Measurements from ENCODE around the gene PAIP1.
A peak's percentile ranks its signal among the peaks of the same experiment; 100 is the strongest.
"Not testable (repeated sequence)": the region's sequence is repeated elsewhere in the genome, so short reads cannot be mapped to it uniquely, and the experiment has no call there.

PAIP1 gene

DNA sequence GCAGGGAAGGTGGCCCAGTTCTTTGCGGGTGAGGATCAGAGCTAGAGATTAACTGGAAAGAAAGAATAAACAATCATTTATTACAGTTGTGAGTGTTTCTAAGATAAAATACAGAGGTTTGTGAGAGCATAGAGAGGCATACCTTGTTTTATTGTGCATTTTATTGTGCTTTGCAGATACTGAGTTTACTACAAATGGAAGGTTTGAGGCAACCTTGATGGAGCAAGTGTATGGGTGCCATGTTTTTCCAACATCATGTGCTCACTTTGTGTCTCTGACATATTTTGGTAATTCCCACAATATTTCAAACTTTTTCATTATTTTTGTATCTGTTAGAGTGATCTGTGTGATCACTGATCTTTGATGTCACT is 41.2 kb downstream of the PAIP1 start:
- DNase-seq (ENCODE audit: low spot score), result no peak

DNA sequence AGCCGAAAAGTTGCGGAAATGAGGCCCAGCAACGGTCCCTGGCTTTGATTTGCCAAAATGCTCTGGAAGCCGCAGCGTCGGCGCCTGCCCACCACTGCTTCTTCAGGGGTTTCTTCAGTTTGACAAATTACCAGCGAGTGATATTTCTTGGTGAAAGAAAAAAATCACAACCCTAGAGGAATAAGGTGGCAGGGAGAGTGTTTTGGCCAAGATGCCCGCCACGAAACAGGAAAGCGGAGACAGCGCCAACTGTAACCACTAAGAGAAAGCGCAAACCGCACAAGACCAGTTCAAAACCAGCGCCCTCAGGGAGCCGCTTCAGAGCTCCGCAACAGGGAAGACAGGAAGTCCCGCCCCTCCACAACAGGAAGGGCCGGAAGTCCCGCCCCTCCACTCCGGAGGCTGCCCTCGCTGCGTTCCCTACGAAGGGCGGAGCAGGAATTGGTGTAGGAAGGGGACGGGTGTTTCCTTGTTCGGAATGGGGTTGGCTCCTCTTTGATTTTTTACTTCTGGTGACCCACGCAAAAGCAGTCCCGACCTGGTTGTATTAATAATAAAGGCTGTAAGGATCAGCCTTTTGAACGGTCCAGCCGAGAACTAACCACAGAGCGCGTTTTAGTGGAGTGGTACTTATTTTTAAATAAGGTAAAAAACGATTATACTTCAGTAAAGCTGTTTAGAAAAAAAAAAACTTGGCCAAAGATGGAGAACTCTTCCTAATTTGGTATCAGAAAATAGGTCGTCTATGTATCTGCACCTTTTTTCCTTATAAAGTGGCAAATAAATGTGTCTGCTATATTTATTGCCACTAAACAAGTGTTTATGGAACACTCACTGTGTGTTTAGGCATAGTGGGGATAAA is 41.8 kb downstream of the PAIP1 start, which contains the start of gene C5orf34:
Gene C5orf34 (minus strand): TSS at position 333 of the 862 bp plus-strand sequence. CDS start 5,809 bp downstream, outside the sequence.
- DNase-seq (ENCODE audit: low spot score), result peak; percentile 98

DNA sequence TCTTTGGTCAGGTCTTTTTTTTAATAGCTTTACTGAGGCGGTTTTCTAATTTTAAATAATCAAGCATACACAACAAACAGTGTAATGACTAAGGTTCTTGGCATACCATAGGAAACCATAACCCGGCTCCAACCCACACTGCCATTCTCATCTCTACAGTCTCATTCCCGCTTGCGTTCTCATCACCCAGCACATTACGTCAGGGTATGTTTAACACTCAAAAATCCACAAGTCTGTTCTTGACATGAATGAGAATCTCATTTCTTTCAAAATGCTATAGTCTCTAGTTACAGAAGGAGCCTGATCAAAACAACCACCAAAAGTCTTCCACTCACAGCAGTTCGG is 42.4 kb downstream of the PAIP1 start:
- peak; percentile 71 for DNase-seq (ENCODE audit: low spot score)

DNA sequence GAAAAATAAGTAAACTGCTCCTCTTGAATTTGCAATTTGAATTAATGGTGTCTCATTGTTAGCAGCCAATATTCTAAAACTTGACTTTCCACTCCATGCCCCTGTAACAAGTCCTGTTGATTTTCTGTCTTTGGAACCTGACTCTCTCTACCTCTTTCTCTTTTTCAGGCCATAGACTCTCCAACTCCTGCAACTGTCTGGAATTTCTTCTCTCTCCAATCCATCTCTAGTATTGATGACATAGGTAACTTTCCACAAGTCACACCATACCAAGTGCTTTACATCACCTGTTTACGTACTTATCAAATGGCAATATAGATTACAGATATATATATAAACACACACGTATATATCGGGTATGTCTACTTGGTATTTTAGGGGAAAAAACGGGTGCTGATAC is 42.9 kb downstream of the PAIP1 start:
- no peak for DNase-seq (ENCODE audit: low spot score)

DNA sequence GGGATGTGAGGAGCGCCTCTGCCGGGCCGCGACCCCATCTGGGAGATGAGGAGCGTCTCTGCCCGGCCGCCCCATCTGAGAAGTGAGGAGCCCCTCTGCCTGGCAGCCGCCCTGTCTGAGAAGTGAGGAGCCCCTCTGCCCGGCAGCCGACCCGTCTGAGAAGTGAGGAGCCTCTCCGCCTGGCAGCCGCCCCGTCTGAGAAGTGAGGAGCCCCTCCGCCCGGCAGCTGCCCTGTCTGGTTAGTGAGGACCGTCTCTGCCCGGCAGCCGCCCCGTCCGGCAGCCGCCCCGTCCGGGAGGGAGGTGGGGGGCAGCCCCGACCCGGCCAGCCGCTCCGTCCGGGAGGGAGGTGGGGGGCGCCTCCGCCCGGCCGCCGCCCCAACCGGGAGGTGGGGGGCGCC is 45.8 kb downstream of the PAIP1 start:
- not testable (repeated sequence) for DNase-seq (ENCODE audit: low spot score)

DNA sequence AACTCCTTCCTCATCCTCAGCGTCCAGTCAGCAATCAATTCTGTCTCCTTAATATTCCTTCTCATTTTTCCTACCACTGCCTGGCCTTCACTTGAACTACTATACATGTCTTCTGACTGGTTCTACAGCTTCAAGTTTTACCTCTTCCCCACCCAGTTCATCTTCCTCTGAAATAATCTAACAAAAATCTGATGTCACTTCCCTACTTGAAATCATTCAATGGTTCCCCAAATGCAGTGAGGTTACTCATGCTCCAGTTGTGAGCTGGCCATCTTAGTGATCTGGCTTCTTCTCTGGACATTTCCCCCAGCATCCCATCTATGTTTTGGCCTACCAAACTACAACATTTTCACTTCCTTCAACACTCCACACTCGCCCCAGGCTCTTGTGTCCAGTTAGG is 58.3 kb downstream of the PAIP1 start:
- DNase-seq (ENCODE audit: low spot score), result no peak

DNA sequence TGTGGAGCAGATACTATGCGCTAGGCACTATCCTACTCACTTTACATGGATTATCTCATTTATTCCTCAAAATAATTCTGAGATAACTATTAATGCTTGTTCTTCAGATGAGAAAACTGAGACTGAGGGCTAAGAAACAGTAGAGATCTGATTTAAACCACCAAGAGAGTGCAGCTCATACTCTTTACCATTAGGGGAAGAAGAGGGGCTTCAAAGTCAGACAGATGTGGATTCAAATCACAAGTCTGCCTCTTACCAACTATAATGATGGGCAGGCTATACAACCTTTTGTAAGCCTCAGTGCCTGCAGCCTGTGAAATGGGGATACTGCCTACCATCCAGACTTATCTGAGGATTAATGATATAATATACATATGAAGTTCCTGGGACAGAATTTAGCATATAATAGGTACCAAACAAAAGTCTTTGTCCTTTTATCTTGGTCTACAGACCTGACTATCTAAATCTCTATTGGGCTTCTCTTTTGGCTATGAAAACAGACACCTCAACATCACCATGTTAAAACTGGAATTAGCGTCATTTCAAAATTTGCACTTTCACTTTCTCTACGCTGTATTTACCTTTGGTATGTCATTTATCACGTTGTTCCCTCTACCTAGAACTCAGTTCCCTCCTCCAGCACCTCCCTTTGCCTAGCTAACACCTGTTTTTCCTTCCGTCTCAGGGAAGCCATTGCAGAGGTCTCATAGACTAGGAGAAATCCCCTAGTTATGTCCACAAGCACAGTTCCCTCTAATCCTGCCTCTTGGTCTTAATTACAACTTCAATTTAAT is 59.4 kb downstream of the PAIP1 start:
- DNase-seq (ENCODE audit: low spot score), result no peak

DNA sequence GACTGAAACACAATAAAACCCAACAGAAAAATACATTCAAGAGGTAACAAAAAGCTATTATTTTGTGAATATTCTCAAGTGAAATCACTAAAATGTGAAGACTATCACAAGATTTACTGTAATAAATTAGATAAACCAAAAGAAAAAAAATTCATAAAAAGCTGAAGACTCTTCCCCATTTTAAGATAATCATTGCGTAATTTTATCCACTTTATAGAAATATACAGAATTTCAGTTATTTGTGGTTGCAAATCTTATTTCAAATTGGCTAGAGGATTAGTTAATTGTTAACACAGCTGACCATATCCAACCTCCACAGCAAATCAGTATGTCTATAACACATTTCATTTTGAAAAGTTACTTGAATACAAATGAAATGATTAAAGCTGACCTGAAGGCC is 65.6 kb downstream of the PAIP1 start:
- no peak for DNase-seq (ENCODE audit: low spot score)

DNA sequence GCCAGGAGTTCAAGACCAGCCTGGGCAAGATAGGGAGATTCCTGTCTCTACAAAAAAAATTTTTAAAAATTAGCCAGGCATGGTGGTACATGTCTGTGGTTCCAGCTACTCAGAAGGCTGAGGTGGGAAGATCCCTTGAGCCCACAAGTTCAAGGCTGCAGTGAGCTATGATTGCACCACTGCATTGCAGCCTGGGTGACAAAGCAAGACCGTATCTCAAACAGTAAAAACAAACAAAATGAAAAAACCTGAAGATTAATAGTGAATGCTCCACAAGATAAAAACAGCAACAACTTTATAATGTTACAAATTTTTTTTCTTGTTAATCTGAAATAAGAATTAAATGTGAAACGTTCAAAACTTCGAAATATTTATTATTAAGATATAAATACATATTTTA is 70.5 kb downstream of the PAIP1 start:
- no peak for DNase-seq (ENCODE audit: low spot score)

DNA sequence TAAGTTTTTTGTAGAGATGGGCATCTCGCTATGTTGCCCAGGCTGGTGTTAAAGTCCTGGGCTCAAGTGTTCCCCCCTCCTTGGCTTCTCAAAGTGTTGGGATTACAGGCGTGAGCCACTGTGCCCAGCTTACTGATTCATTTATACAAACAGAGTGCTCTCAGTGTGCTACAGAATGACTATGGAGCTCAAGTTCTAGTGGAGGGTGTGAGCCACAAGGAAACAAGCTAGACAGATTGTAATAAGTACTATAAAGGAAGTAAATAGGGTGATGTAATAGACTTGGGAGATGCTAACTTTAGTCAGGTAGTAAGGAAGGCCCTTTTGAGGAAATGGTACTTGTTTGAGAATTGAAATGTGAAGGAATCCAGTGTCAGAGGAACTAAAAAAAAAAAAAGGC is 71.5 kb downstream of the PAIP1 start:
- DNase-seq (ENCODE audit: low spot score), result no peak

DNA sequence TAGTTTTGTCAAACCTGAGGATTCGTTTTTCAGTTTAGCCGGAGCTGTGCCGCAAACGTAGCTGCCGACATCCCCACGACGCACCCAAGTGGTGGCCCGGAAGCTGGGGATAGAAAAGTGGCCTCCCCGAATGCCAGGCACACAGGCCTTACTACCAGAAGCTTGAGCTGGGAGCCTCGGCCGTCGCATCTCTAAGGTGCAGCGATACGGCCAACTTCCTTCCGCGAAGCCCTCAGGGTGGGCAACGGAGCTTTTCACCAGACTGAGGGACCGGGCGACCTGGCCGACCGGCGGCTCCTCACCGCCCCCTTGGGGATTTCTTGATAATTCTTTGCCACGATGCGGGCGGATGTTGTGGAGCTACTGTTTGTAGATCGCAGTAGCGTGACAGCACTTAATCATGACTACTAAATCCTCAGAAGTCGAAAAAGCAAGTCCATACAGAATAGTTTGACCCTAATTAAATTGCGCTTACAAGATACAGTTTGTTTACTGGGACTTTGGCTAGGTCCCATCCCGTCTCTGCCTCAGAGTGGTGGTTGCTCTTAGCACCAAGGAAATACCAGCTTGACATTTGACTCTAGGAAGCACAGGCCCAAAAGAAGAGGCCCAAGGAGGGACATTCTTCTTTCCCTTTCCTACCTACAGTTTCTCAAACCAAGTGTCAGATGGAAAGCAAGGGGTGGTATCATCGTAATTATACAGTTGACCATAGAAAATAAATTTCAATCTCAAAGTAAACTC is 72.6 kb downstream of the PAIP1 start:
- peak; percentile 88 for DNase-seq (ENCODE audit: low spot score)

DNA sequence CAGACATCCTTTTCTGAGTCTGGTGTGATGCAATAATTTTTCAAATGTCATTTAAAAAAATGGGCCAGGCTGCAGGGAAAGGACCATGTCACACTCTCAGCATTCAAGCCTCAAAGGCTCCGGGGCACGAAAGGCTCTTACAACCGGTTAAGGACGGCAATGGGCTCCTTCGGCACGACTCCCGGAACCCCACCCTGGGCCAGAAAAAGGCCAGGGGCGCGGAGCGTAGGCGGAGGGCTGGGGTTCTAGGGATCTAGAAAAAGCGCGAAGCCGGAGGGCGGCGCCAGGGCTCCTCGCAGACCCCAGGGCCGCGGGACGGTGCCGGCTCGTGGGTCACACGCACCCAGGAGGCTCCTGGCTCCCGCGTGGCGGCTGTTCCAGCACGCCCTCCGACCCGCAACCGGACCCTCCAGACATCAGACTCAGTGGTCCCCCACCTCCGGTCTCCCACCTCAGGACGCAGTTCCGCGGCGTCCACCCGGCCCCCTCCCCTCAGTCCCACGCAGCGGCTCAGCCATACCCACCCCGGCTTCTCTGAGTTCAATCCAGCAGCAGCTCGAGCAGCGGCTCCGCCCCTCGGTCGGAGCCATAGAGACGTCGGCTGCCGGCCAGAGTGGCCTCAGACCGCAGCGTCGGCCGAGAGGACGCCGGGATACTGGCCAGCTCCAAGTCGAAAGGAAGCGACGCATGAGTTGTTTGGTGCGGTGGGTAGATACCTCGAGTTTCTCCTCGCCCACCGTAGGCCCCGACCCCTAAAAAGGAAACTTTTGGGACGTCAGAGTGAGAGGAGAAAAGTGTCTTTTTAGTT is 73.4 kb downstream of the PAIP1 start, which contains the start of gene TMEM267:
Gene TMEM267 (minus strand): TSS at position 568 of the 808 bp plus-strand sequence. CDS start 29,896 bp downstream, outside the sequence.
- peak; percentile 94 for DNase-seq (ENCODE audit: low spot score)

DNA sequence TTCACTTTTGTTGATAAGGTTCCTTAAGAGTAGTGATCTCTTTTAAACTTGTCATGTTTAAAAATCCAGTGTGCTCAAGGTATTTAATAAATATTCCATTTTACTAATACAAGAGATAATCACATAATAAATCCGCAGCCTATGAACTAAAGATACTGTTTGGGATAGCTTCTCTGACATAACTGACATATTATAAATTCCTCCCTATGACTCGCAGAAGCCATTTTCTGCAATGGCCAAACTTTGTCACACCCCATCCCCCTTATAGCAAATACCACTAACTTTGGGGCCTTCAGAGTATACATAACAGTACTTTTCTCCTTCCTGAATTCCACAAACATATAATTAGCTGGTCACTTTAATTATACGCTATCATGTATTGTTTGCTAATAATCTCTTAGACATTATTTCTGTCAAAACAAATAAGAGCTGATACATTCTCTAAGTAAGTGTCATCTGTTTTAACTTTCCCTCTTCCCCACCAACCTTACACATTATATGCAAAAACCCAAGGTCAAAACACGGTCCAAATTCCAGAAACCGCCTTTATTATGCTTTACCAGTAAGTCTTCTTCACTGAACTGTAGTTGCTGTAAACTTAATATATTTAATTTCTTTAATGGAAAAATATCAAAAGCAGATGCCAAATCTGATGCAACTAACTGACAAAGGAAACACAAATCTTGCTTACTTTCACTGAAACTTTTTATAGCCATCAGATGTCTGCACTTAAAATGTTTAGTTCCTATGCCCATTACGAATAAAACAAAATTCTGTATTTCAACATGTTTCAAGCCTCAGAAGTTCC is 74.2 kb downstream of the PAIP1 start:
- peak; percentile 58 for DNase-seq (ENCODE audit: low spot score)
